Measurements from ENCODE around the gene EYS. TPM values are rescaled to one million over a fixed set of nuclear protein-coding genes. Genes with fewer than 3 reads are reported as not detected.

EYS gene
- total RNA-seq, 1 experiment from 2014 or later = not detected

DNA sequence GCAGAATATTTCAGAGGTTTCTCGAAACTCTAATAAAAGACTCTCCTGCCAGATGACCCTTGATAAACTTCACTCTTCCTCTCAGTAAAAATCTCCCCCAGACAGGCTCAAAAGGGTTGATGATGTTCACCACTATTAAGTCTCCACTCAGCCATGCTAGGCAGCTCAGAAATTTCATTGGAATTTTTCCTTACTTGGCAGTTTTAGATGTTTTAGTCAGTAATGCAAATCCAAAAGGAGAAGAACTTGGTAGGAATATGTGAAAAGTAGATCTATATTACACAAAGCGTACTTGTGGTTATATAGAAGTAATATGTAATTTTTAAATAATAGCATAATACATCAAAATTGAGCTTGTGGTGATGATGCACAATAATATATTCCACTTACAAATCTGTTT, 1738.4 kb downstream of the EYS start:
- Histone ChIP-seq H3K79me2 (ENCODE audit: insufficient read depth, low read length) (no peaks in the 10 kb centered on the region), H3K4me2 (ENCODE audit: low read length) (no peak overlapping the region), H3K9me3 (ENCODE audit: control insufficient read depth in 1 of 2, insufficient read depth in 1 of 2, low read depth in 1 of 2, low read length in 2 of 2) (no peaks in the 10 kb centered on the region), H3K27ac (ENCODE audit: low read depth, low read length) (no peak overlapping the region), H2AFZ (ENCODE audit: low read depth, low read length, poor library complexity, severe bottlenecking) (no peak overlapping the region), H3K27me3 (ENCODE audit: insufficient read depth, low read length) (no peaks in the 10 kb centered on the region; the same call in 1 of the 2 replicates), H3K36me3 (ENCODE audit: control insufficient read depth in 1 of 2, insufficient read depth in 2 of 2, low read length in 2 of 2) (no peaks in the 10 kb centered on the region), H4K20me1 (ENCODE audit: insufficient read depth) (no peaks in the 10 kb centered on the region), H3K4me1 (ENCODE audit: control insufficient read depth in 1 of 2, insufficient read depth in 2 of 2, low read length in 2 of 2) (no peaks in the 10 kb centered on the region), H3K4me3 (replicated peaks in 1 of 2; ENCODE audit: low read depth in 1 of 2, low read length in 2 of 2) (no peak overlapping the region), H3K9me2 (ENCODE audit: insufficient read depth) (no peaks in the 10 kb centered on the region), H3K9ac (ENCODE audit: low read length) (no peak overlapping the region)
- CTCF ChIA-PET = no interaction called here
- ATAC-seq (no peak), DNase-seq (ENCODE audit: low read depth, low spot score) (no peak)
- RAD21 ChIA-PET (ENCODE audit: low non-redundant PET in 1 of 2, low total read pairs in 2 of 2, uncharacterized antibody in 2 of 2, unreplicated experiment in 2 of 2) = no interaction called here
- BruUV-seq (replicated peaks) = no TSS peak
- intact Hi-C loops (cut with micrococcal nuclease) = no loop called here
- TF ChIP-seq ELF1 (IDR thresholded peaks at IDR 0.05; ENCODE audit: borderline replicate concordance, low read depth) (no peak), ZFX (IDR thresholded peaks at IDR 0.05) (no peak), POLR2AphosphoS5 (IDR thresholded peaks at IDR 0.05; ENCODE audit: low read depth, low read length) (no peak), FOSL1 (IDR thresholded peaks at IDR 0.05; ENCODE audit: low read depth) (no peak), TCF7L2 (IDR thresholded peaks at IDR 0.05; ENCODE audit: borderline replicate concordance, extremely low read depth, insufficient read depth, insufficient read length) (no peak), EZH2 (IDR thresholded peaks at IDR 0.05) (no peak), JUND (IDR thresholded peaks at IDR 0.05) (no peak), POLR2A (IDR thresholded peaks at IDR 0.05; ENCODE audit: borderline replicate concordance, extremely low read depth, insufficient read depth, insufficient read length) (no peak), RAD21 (IDR thresholded peaks at IDR 0.05; ENCODE audit: low read depth) (no peak), EGR1 (IDR thresholded peaks at IDR 0.05; ENCODE audit: low read depth) (no peak), SIN3A (IDR thresholded peaks at IDR 0.05; ENCODE audit: low read depth) (no peak), CEBPB (IDR thresholded peaks at IDR 0.05; ENCODE audit: low read depth) (no peak), SRF (IDR thresholded peaks at IDR 0.05; ENCODE audit: low read depth) (no peak), EZH2phosphoT487 (IDR thresholded peaks at IDR 0.05; ENCODE audit: borderline replicate concordance) (no peak)
- TF ChIP-seq, protein P1, sequence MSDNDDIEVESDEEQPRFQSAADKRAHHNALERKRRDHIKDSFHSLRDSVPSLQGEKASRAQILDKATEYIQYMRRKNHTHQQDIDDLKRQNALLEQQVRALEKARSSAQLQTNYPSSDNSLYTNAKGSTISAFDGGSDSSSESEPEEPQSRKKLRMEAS (IDR thresholded peaks at IDR 0.05) = no peak
- TF ChIP-seq, protein P2, sequence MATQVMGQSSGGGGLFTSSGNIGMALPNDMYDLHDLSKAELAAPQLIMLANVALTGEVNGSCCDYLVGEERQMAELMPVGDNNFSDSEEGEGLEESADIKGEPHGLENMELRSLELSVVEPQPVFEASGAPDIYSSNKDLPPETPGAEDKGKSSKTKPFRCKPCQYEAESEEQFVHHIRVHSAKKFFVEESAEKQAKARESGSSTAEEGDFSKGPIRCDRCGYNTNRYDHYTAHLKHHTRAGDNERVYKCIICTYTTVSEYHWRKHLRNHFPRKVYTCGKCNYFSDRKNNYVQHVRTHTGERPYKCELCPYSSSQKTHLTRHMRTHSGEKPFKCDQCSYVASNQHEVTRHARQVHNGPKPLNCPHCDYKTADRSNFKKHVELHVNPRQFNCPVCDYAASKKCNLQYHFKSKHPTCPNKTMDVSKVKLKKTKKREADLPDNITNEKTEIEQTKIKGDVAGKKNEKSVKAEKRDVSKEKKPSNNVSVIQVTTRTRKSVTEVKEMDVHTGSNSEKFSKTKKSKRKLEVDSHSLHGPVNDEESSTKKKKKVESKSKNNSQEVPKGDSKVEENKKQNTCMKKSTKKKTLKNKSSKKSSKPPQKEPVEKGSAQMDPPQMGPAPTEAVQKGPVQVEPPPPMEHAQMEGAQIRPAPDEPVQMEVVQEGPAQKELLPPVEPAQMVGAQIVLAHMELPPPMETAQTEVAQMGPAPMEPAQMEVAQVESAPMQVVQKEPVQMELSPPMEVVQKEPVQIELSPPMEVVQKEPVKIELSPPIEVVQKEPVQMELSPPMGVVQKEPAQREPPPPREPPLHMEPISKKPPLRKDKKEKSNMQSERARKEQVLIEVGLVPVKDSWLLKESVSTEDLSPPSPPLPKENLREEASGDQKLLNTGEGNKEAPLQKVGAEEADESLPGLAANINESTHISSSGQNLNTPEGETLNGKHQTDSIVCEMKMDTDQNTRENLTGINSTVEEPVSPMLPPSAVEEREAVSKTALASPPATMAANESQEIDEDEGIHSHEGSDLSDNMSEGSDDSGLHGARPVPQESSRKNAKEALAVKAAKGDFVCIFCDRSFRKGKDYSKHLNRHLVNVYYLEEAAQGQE (IDR thresholded peaks at IDR 0.05; ENCODE audit: low read depth) = no peak
- POLR2A ChIA-PET = no interaction called here
